Measurements from ENCODE around the gene GFAP.

DNA sequence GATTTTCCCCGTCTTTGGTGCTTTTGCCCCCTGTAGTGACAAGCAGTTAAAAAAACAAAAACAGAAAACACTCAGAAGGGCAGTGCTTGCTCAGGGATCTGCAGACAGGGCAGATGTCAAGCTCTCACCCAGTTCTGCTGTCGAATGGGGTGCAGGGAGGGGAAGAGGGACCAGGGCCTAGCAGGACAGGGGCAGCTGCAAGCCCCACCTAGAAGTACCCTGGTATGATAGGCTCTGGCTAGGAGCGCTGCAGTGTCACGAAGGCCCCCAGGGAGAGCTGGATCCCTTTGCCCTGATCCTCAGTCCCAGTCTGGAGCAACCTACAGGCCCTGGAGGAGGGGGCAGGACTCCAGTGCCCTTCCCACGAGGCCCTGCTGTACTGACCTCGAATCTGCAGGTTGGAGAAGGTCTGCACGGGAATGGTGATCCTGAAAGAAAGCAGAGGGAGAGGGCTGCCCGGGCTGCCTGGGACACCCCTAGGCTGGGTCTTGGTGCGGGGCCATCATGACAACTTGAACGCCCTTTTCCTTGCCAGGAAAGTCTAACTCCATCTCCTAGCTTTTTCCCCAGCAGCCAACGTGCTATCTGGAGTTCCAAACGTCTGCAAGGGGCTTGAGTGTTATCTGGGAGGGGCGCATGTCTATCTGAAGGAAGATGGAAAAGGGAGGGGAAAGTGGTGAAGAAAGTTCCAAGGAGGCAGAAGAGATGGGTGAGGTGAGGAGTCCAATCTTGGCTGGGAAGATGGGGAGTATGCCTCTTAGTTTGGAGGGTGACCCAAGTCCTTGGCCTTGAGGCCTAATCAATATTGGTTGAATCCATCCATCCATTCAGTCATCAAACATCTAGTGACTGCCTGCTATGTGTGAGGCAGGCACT is 4.8 kb downstream of the GFAP start:
- TF ChIP-seq, protein P1, sequence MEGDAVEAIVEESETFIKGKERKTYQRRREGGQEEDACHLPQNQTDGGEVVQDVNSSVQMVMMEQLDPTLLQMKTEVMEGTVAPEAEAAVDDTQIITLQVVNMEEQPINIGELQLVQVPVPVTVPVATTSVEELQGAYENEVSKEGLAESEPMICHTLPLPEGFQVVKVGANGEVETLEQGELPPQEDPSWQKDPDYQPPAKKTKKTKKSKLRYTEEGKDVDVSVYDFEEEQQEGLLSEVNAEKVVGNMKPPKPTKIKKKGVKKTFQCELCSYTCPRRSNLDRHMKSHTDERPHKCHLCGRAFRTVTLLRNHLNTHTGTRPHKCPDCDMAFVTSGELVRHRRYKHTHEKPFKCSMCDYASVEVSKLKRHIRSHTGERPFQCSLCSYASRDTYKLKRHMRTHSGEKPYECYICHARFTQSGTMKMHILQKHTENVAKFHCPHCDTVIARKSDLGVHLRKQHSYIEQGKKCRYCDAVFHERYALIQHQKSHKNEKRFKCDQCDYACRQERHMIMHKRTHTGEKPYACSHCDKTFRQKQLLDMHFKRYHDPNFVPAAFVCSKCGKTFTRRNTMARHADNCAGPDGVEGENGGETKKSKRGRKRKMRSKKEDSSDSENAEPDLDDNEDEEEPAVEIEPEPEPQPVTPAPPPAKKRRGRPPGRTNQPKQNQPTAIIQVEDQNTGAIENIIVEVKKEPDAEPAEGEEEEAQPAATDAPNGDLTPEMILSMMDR (IDR thresholded peaks at IDR 0.05) = no peak
- TF ChIP-seq EP300 (IDR thresholded peaks at IDR 0.05) (no peak), POLR2A (IDR thresholded peaks at IDR 0.05) (no peak)
